ENCODE measurements around the gene ATP2C2.
A peak's percentile ranks its signal among the peaks of the same experiment; 100 is the strongest.

ATP2C2 gene

GRCh38 chr16:84489131-84489530 is 120.8 kb downstream of the ATP2C2 start:
- no peak for DNase-seq (ENCODE audit: low read depth, low spot score)

- no peak for DNase-seq (ENCODE audit: low read depth, low spot score)
Measured at GRCh38 chr16:84495506-84495905, 127.2 kb downstream of the ATP2C2 start.

DNA sequence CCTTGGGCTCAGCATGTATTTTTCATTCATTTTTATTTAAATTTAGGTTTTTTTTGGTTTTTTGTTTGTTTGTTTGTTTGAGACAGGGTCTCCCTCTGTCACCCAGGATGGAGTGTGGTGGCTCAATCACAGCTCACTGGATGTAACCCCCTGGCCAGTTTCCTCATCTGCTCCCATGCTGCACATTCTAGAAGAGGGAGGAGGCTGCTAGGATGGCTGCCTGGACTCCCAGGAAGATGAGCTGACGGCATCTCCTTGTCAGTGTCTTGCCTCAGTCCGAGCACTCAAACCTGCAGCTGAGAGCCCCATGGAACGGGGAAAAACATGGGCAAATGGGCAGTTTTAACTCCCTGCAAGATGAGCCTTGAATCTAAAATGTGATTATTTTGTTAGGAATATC is 128.7 kb downstream of the ATP2C2 start:
- no peak for DNase-seq (ENCODE audit: low read depth, low spot score)

GRCh38 chr16:84497418-84498222 is 129.3 kb downstream of the ATP2C2 start:
- DNase-seq (ENCODE audit: low read depth, low spot score): no peak

DNA sequence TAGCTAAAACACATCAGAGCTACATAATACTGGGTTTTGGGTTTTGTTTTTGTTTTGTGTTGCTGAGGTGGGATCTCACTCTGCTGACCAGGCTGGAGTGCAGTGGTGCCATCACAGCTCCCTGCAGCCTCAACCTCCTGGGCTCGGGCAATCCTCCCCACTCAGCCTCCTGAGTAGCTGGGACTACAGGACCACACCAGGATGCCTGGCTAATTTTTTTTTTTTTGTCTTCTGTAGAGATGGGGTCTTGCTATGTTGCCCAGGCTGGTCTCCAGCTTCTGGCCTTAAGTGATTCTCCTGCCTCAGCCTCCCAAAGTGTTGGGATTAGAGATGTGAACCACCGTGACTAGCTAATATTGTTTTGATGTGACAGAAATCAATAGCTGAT is 129.9 kb downstream of the ATP2C2 start:
- DNase-seq (ENCODE audit: low read depth, low spot score): no peak

DNA sequence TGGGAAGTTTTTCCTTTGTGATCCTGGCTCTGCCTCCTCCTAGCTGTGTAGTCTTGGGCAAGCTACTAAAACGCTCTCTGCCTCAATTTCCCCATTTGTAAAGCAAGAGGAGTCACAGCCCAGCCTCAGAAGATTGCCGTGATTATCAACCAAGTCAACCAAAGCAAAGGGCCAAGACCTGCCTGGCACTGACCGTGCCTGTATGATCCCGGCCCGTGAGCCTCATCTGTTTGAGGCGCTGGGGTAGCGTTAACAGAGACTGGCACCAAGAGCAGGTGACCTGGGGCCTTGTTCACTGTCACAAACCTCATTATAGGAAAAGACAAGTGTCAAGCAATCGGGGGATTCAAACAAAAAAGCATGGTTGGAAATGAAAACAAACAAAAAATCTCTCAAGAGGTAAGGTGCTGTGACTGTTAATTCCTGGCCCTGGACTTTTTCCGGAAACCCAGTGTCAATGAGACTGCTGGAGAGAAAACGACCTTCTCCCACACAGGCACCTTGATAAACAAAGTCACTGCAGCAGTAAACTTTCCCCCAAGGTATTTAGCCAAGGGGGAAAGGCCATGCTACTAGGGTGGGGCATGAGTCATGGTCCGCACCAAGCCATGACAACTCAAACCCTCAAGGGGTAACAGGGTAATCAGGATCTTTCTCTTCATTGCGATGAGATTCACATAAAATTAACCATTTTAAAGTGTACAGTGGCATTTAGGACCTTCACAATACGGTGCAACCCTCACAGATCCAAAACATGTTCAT is 130.7 kb downstream of the ATP2C2 start:
- DNase-seq (ENCODE audit: low read depth, low spot score): no peak

GRCh38 chr16:84499638-84500037 is 131.3 kb downstream of the ATP2C2 start:
- DNase-seq (ENCODE audit: low read depth, low spot score): no peak

- DNase-seq (ENCODE audit: low read depth, low spot score): no peak
Measured at GRCh38 chr16:84500531-84500930, 132.2 kb downstream of the ATP2C2 start.

- no peak for DNase-seq (ENCODE audit: low read depth, low spot score)
Measured at GRCh38 chr16:84501077-84501735, 132.9 kb downstream of the ATP2C2 start.

DNA sequence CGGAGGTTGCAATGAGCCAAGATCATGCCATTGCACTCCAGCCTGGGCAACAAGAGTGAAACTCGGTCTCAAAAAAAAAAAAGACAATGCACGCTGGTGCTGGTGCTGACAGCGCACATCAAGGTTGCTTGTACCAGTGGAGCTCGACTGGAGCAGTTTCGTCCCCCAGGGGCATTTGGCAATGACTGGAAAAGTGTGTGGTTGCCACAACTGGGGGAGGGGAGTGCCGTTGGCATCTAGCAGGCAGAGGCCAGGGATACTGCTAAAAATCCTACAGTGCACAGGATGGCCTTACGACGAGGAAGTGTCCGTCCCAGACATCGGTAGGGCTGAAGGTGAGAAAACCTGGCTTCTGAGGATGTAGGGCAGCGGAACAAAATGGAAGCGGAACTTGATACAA is 133.7 kb downstream of the ATP2C2 start:
- DNase-seq (ENCODE audit: low read depth, low spot score): no peak

GRCh38 chr16:84502581-84502980 is 134.2 kb downstream of the ATP2C2 start:
- no peak for DNase-seq (ENCODE audit: low read depth, low spot score)

DNA sequence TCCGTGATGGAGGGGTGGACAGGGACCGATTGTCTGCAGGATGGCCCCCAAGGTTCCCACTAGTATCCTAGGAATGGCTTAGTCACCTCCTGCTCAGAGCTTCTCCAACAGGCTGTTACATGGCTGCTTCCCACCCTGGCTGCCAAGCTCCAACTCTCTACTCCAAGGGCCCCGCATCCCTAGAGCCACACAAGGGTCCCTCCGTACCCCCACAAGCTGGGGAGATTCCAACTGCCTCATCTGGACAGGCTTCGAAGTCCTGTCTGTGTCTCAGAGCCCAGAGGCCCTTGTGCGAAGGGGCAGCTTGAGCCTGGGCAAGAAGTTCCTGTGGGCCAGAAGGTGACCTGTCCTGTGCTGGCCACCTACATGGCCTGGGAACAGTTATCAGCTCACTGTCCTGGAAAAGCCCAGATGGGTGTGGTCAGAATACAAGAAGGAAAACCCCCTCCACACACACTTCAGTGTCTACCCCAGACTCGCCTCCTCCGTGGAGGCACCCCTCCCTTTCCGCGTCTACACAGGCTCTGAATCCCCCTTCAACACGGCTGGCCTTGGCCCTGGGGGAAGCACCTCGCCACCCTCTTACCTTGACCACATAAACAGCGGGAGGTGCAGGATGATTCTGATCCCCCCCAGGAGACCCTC is 135.5 kb downstream of the ATP2C2 start:
- DNase-seq (ENCODE audit: low read depth, low spot score): no peak

DNA sequence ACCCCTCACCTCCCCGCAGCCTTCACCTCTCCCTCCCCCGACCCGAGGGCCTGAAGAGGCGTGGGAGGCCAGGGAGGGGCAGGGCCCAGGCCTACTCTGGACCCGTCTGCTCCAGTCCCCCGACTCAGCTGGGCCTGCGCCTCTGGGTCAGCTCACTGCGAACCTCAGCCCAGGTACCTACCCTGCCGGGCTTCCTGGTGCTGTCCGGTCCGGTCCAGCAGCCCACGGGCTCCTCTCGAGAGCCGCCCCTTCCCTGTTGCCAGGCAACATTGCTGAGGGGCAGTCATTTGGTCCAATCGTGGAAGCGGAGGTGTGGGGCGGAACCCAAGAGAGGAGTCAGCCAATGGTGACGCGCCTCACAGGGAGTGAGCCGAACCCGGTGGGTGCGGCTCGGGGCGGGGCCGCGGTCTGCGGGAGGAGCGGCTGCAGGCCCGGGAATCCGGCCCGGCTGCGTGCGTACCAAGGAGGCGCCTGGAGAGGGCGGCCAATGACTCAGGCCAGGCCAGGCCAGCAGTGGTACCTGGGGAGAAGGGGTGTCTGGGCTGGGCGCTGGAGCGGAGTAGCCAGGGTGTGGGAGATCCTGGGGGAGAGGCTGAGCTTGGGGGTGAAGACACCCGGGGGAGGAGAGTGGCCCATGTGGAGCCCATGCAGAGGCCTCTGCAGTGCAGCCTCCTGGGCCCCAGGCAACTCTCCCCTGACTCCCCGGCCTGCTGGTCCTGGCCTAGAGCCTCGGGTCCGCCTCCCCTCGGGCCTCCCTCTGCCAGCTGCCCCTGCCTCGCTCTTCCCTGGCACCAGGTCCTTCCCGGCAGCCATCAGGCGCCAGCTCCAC is 136.3 kb downstream of the ATP2C2 start, which contains the start of gene MEAK7:
TSS of gene MEAK7 (minus strand) at position 240 of the 829 bp plus-strand sequence. CDS start 6,573 bp downstream, outside the sequence.
- DNase-seq (ENCODE audit: low read depth, low spot score): peak; percentile 97

- no peak for DNase-seq (ENCODE audit: low read depth, low spot score)
Measured at GRCh38 chr16:84505249-84506187, 137.2 kb downstream of the ATP2C2 start.

DNA sequence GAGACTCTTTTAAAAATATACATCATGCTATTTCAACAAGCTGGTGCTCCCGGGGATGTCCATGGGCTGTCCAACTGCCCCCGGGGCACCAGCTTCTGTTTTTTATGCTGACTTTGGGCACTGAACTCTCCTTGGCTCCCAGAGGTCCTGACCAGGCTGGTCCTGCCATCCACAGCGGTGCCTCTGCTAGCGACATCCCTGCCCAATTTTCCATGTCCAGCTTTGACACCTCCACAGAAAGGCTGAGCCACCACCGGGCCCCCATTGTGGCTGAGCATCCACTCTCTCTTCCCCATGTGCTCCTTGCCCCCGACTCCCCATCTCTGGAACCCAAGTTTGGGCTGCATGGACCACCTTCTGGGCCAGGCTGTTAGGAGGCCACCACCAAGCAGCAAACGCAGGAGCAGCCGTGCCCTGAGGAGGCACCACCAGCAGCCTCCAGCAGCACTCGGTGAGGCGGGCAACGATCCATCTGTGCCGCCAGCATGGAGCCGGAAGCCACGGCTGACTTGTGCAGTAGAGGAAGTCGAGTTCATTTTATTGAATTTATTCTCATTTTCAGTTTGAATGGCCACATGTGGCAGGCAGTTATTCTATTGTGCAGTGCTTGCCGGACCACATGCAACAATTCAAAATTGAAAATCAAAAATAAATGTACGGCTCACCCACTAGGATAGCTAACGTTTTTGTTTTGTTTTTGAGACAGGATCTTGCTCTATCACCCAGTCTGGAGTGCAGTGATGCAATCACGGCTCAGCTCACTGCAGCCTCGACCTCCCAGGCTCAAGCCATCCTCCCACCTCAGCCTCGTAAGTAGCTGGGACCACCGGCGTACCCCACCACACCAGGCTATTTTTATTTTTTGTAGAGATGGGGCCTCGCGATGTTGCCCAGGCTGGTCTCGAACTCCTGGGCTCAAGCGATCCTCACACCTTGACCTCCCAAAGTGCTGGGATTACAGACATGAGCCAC is 139.0 kb downstream of the ATP2C2 start:
- DNase-seq (ENCODE audit: low read depth, low spot score): no peak

DNA sequence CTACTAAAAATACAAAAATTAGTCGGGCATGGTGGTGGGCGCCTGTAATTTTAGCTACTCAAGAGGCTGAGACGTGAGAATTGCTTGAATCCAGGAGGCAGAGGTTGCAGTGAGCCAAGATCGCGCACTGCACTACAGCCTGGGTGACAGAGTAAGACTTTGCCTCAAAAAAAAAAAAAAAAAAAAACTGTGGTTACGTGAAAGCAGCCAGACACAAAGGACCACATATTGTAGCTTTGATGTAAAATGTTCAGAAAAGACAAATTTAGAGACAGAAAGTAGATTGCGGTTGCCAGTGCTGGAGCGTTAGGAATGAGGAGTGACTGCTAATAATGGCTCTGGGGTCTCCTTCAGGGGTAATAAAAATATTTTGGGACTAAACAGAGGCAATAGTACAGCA is 140.2 kb downstream of the ATP2C2 start:
- no peak for DNase-seq (ENCODE audit: low read depth, low spot score)

- DNase-seq (ENCODE audit: low read depth, low spot score): no peak
Measured at GRCh38 chr16:84509032-84509950, 141.0 kb downstream of the ATP2C2 start.
